A673 (cell line): ENCODE results near the gene CLDN16. TPM values are rescaled to one million over a fixed set of nuclear protein-coding genes. Genes with fewer than 3 reads are reported as not detected.

Experiments
- BruUV-seq: library from RNA; stranded (reverse); fragments of 400-500 nt; replicated peaks from 2 replicates; lab custom pipeline; 2021; lab: Mats Ljungman, UMichigan
- CTCF ChIA-PET: fragments of 300-600 bp; sonication (Branson Sonifier 250); formaldehyde crosslinking; loops from one replicate; lab custom pipeline; 2022; ENCODE audit warnings: antibody characterized with exemption; lab: Charles Lee
- POLR2A ChIA-PET: fragments of 300-600 bp; sonication (Branson Sonifier 250); formaldehyde crosslinking; loops from one replicate; lab custom pipeline; 2022; ENCODE audit warnings: antibody characterized with exemption; ENCODE audit not compliant: low non-redundant PET; lab: Charles Lee
- DNase-seq: peaks from one replicate; pipeline ENCODE4 v3.0.0-alpha.2; 2015; ENCODE audit warnings: low spot score
- H3K27ac ChIP-seq: fragments of 200-600 bp; sonication (generic); 2 replicates; pipeline ENCODE4 v1.5.1; 2016; ENCODE audit warnings: mixed run types, low read depth, mild to moderate bottlenecking, mixed read lengths, antibody characterized with exemption, low read length; ENCODE audit not compliant: poor library complexity, severe bottlenecking
- H3K27me3 ChIP-seq: fragments of 200-600 bp; sonication (generic); replicated peaks from 2 replicates; pipeline ENCODE4 v1.6.1; 2017; ENCODE audit warnings: mixed run types, low read depth, mild to moderate bottlenecking, mixed read lengths, antibody characterized with exemption, low read length; ENCODE audit not compliant: insufficient read depth, poor library complexity
- H3K36me3 ChIP-seq: fragments of 200-600 bp; sonication (generic); 2 replicates; pipeline ENCODE4 v1.6.1; 2016; ENCODE audit warnings: mixed run types, mild to moderate bottlenecking, mixed read lengths, antibody characterized with exemption, low read length; ENCODE audit not compliant: insufficient read depth, poor library complexity, severe bottlenecking
- H3K4me1 ChIP-seq: fragments of 200-600 bp; sonication (generic); 2 replicates; pipeline ENCODE4 v1.6.1; 2017; ENCODE audit warnings: mixed run types, mild to moderate bottlenecking, mixed read lengths, antibody characterized with exemption, low read length; ENCODE audit not compliant: insufficient read depth, poor library complexity, severe bottlenecking
- H3K4me3 ChIP-seq: fragments of 200-600 bp; sonication (generic); 2 replicates; pipeline ENCODE4 v1.5.1; 2016; ENCODE audit warnings: low read depth, mixed run types, mild to moderate bottlenecking, mixed read lengths, low read length; ENCODE audit not compliant: poor library complexity, severe bottlenecking
- H3K9me3 ChIP-seq: fragments of 200-600 bp; sonication (generic); 2 replicates; pipeline ENCODE4 v1.6.1; 2016; ENCODE audit warnings: mixed run types, low read depth, mild to moderate bottlenecking, mixed read lengths, antibody characterized with exemption, low read length; ENCODE audit not compliant: poor library complexity, severe bottlenecking
- CTCF ChIP-seq: fragments of 300-800, 200-600 bp; sonication (generic); conservative IDR thresholded peaks from 2 replicates; pipeline ENCODE4 v1.5.1; 2017; ENCODE audit warnings: low read depth, mild to moderate bottlenecking, antibody characterized with exemption, low read length, moderate library complexity, mixed read lengths
- EZH2 ChIP-seq: fragments of 200-600 bp; sonication (generic); IDR thresholded peaks from 2 replicates; pipeline ENCODE4 v1.6.1; 2017; ENCODE audit warnings: borderline replicate concordance, low read depth, mild to moderate bottlenecking, mixed read lengths, antibody characterized with exemption, low read length; ENCODE audit not compliant: poor library complexity, severe bottlenecking
- intact Hi-C: fragments of 100-400 bp; cut with micrococcal nuclease; formaldehyde crosslinking; loops from one replicate; pipeline ENCODE4 v1.10.0; 2022; ENCODE audit not compliant: unreplicated experiment
- total RNA-seq: library from RNA; stranded (reverse); gene quantifications from 2 replicates; pipeline ENCODE4 v1.2.3, GENCODE V29; 2021

The CLDN16 gene
- total RNA-seq, 1 experiment from 2014 or later: 0.09 TPM

DNA sequence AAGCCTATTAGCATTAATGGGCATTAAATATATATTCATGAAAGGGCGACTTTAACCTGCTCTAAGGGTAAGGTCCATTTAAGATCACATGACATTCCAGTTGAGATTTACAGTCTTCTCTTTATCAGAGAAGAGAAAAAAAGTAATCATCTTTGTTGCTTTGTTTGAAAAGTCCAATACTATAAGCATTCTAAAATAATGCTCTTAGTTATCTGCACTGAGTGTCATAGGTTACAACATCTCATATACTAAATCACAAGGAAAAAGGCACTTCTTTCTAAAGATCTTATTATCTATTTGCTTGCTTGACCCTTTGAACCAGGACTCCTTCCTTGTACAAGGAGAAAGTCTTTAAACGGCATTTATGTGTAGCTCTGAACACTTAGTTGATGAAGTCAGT, 60.3 kb downstream of the CLDN16 start:
- Histone ChIP-seq H3K4me3 (no peak overlapping the region), H3K36me3 (no peaks in the 10 kb centered on the region), H3K27ac (no peak overlapping the region), H3K4me1 (peaks cover 27% of the 10 kb centered on the region), H3K9me3 (no peaks in the 10 kb centered on the region), H3K27me3 (no peaks in the 10 kb centered on the region)
- no TSS peak for BruUV-seq
- DNase-seq: no peak
- intact Hi-C loops: loop anchor here (10.0 kb wide), 1 partner anchor 247 kb away; no protein-coding TSS in a partner anchor
- no peak for TF ChIP-seq CTCF
- no peak for TF ChIP-seq EZH2
- POLR2A ChIA-PET: no interaction called here
- CTCF ChIA-PET: no interaction called here

- ChIA-PET POLR2A (no interaction called here), CTCF (no interaction called here)
- no peak within 1 kb of the TSS for H3K27ac ChIP-seq
- DNase-seq: no peak
- H3K27me3 ChIP-seq: no peaks in the 10 kb centered on the region
- H3K4me1 ChIP-seq: peaks cover 14% of the 10 kb centered on the region
- no peaks in the 10 kb centered on the region for H3K36me3 ChIP-seq
- intact Hi-C loops: loop anchor here (10.0 kb wide), 1 partner anchor 245 kb away; no protein-coding TSS in a partner anchor
- H3K4me3 ChIP-seq: no peak within 1 kb of the TSS
- TF ChIP-seq CTCF (no peak), EZH2 (no peak)
- BruUV-seq: no TSS peak
- H3K9me3 ChIP-seq: no peaks in the 10 kb centered on the region
Observed at GRCh38 chr3:190449801-190450200, 61.8 kb downstream of the CLDN16 start, which contains the start of gene TMEM207. TMEM207 (minus strand) TSS chr3:190449901; CDS start chr3:190449809, 92 bp downstream.

DNA sequence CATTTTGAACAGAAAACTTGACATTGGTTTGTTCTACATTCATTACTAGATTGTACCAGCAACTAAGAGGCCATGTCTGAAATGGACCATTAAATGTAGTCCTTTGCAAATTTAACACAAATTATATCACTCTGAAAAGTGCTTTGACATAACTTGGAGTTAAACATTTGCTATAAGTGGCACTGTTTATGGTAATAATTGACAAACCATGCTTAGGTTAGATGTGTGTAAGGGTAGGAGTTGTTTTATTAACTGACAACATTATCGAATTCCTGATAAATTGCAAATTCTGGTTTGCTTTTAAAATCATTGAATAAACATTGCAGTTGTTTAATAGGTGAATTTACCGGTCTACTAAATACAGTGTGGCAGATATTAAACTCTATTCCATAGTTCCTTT, 67.9 kb downstream of the CLDN16 start:
- no peak for TF ChIP-seq CTCF
- TF ChIP-seq EZH2: no peak
- ChIA-PET CTCF (no interaction called here), POLR2A (no interaction called here)
- DNase-seq: no peak
- intact Hi-C loops: no loop called here
- no peaks in the 10 kb centered on the region for H3K9me3 ChIP-seq
- no TSS peak for BruUV-seq
- H3K36me3 ChIP-seq: no peaks in the 10 kb centered on the region
- peaks cover 6% of the 10 kb centered on the region for H3K4me1 ChIP-seq
- H3K4me3 ChIP-seq: no peak overlapping the region
- no peaks in the 10 kb centered on the region for H3K27me3 ChIP-seq
- H3K27ac ChIP-seq: no peak overlapping the region
